CD14-positive monocyte (primary cell): ENCODE data around the gene HSPA12B. TPM values are rescaled to one million over a fixed set of nuclear protein-coding genes. Genes with fewer than 3 reads are reported as not detected.

Experiments
- DNase-seq, 3 donors: peaks; one replicate each; pipeline ENCODE4 v3.0.0-alpha.2; 2011 to 2022
- H2AFZ ChIP-seq: 2 replicates; pipeline ENCODE4 v1.6.0; 2012; ENCODE audit warnings: mild to moderate bottlenecking, low read depth, low read length, inconsistent platforms; ENCODE audit not compliant: insufficient read depth, poor library complexity, severe bottlenecking
- H3K27ac ChIP-seq, 2 donors: 1 replicate in 1 of 2; 2 replicates in 1 of 2; pipeline ENCODE4 v1.5.1; 2012 to 2013; ENCODE audit warnings: low read length in 2 of 2, control low read depth in 1 of 2, inconsistent platforms in 1 of 2, low read depth in 1 of 2, mild to moderate bottlenecking in 1 of 2
- H3K27me3 ChIP-seq, 2 donors: one replicate each; pipeline versions ENCODE4 v1.6.0 to v1.6.1; 2011 to 2013; ENCODE audit warnings: low read length in 2 of 2; ENCODE audit not compliant: control insufficient read depth in 2 of 2, insufficient read depth in 2 of 2
- H3K36me3 ChIP-seq, 2 donors: replicated peaks in 1 of 2; 1 replicate in 1 of 2; 2 replicates in 1 of 2; pipeline versions ENCODE4 v1.5.1 to v1.6.1; 2012 to 2013; ENCODE audit warnings: low read length in 2 of 2, control low read depth in 1 of 2, inconsistent platforms in 1 of 2, mild to moderate bottlenecking in 1 of 2; ENCODE audit not compliant: insufficient read depth in 2 of 2, control insufficient read depth in 1 of 2
- H3K4me1 ChIP-seq, 2 donors: 1 replicate in 1 of 2; 2 replicates in 1 of 2; pipeline versions ENCODE4 v1.5.1 to v1.6.1; 2012 to 2013; ENCODE audit warnings: low read length in 2 of 2, control low read depth in 1 of 2, inconsistent platforms in 1 of 2, mild to moderate bottlenecking in 1 of 2, moderate library complexity in 1 of 2; ENCODE audit not compliant: insufficient read depth in 2 of 2, control insufficient read depth in 1 of 2
- H3K4me2 ChIP-seq: replicated peaks from 2 replicates; pipeline ENCODE3; 2012; ENCODE audit warnings: low read length, moderate library complexity, mild to moderate bottlenecking; ENCODE audit not compliant: poor library complexity, severe bottlenecking; ENCODE audit errors: extremely low read depth
- H3K4me3 ChIP-seq, 3 experiments: fragments of 200-600 bp in 1 of 3; sonication (generic) in 1 of 3; replicated peaks in 1 of 3; 1 replicate in 2 of 3; 2 replicates in 1 of 3; pipeline ENCODE4 v1.5.1; 2011 to 2013; ENCODE audit warnings: low read length in 3 of 3, mild to moderate bottlenecking in 3 of 3, control low read depth in 2 of 3, low read depth in 2 of 3, inconsistent platforms in 1 of 3, moderate library complexity in 1 of 3
- H3K79me2 ChIP-seq: 2 replicates; pipeline ENCODE4 v1.6.0; 2012; ENCODE audit warnings: mild to moderate bottlenecking, control low read depth, inconsistent platforms, low read length, moderate library complexity; ENCODE audit not compliant: insufficient read depth
- H3K9ac ChIP-seq: 2 replicates; pipeline ENCODE4 v1.6.0; 2017; ENCODE audit warnings: low read length, mild to moderate bottlenecking; ENCODE audit not compliant: insufficient read depth, poor library complexity, severe bottlenecking
- H3K9me3 ChIP-seq, 2 donors: replicated peaks in 1 of 2; 1 replicate in 1 of 2; 2 replicates in 1 of 2; pipeline versions ENCODE4 v1.5.1 to v1.6.1; 2012 to 2013; ENCODE audit warnings: low read length in 2 of 2, control low read depth in 1 of 2; ENCODE audit not compliant: control insufficient read depth in 1 of 2, insufficient read depth in 1 of 2
- H4K20me1 ChIP-seq: 2 replicates; pipeline ENCODE4 v1.6.0; 2012; ENCODE audit warnings: mild to moderate bottlenecking, low read length, control low read depth, moderate library complexity; ENCODE audit not compliant: insufficient read depth
- H3K27ac Mint-ChIP-seq, 7 donors: one replicate each; pipeline ENCODE4 v1.8.0; 2020; ENCODE audit warnings: mild to moderate bottlenecking in 7 of 7, mixed read lengths in 7 of 7, moderate library complexity in 6 of 7, inconsistent platforms in 2 of 7
- H3K27me3 Mint-ChIP-seq, 3 donors: one replicate each; pipeline ENCODE4 v1.8.0; 2021 to 2022; ENCODE audit warnings: low read depth in 3 of 3, mild to moderate bottlenecking in 3 of 3, mixed read lengths in 3 of 3, moderate library complexity in 3 of 3, inconsistent platforms in 1 of 3
- H3K36me3 Mint-ChIP-seq, 2 donors: one replicate each; pipeline ENCODE4 v1.8.0; 2020; ENCODE audit warnings: mixed read lengths in 2 of 2, inconsistent platforms in 1 of 2, mild to moderate bottlenecking in 1 of 2
- H3K4me1 Mint-ChIP-seq: one replicate; pipeline ENCODE4 v1.8.0; 2020; ENCODE audit warnings: mild to moderate bottlenecking, mixed read lengths
- H3K4me3 Mint-ChIP-seq, 2 donors: one replicate each; pipeline ENCODE4 v1.8.0; 2020; ENCODE audit warnings: mild to moderate bottlenecking in 2 of 2, mixed read lengths in 2 of 2, moderate library complexity in 1 of 2
- H3K9me3 Mint-ChIP-seq, 7 donors: one replicate each; pipeline ENCODE4 v1.8.0; 2020 to 2022; ENCODE audit warnings: mixed read lengths in 7 of 7, mild to moderate bottlenecking in 6 of 7, moderate library complexity in 6 of 7, inconsistent platforms in 2 of 7
- WGBS: methylation state at CpG from one replicate; pipeline ENCODE4 v1.1.5; 2013; ENCODE audit warnings: missing lambda C conversion rate; ENCODE audit not compliant: insufficient coverage; 5-methylcytosine and 5-hydroxymethylcytosine counted together
- intact Hi-C, 2 donors: fragments of 100-400 bp; cut with micrococcal nuclease; formaldehyde crosslinking; loops; one replicate each; pipeline versions ENCODE4 v1.15.0 to v1.15.1; 2023
- polyA plus RNA-seq, 3 donors: library from polyadenylated mRNA; depleted of rRNA in 1 of 3; unstranded in 2 of 3; stranded (reverse) in 1 of 3; fragments of 300-500 nt in 2 of 3; fragments of >200 nt in 1 of 3; fragmentation: Illumina TruSeq in 2 of 3; gene quantifications; 1 replicate in 2 of 3; 2 replicates in 1 of 3; pipeline ENCODE4 v1.2.3, GENCODE V29; 2012 to 2021
- TF ChIP-seq, protein P1 (sequence below): fragments of 200-600 bp; IDR thresholded peaks from one replicate; pipeline ENCODE4 v1.8.0; 2022; ENCODE audit warnings: antibody characterized with exemption, mild to moderate bottlenecking

Gene HSPA12B
- polyA plus RNA-seq, 3 donors = not detected

DNA sequence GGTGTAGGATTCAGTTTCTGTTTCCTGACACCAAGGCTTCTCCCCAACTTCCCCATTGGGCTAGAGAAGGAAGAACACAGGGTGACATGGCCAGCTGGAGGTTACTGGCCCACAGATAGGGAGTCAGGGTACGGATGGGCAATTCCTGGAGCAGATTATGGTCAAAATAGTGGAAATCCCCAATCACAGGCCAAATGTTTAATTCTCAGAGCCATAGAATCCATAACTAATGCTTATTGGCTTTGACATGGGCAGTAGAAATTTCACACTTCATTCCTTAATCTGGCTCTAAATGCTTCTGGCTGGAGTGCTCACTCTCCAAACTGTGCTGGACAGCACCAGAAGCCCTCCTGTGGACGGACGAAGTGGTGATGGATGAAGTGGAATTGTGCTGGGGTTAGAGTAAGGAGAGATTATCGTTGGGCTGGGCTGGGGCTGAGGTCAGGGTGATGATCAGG is 21.0 kb upstream of the HSPA12B start:
- H3K9me3 Mint-ChIP-seq = peaks cover 0 to 3% (median 0%) of the 10 kb centered on the region in 7 donors
- H3K9ac ChIP-seq = peak overlapping the region; percentile 44
- peaks cover 0 to 10% (median 0%) of the 10 kb centered on the region in 3 donors for H3K27me3 Mint-ChIP-seq
- intact Hi-C loops = no loop called here
- no peaks in the 10 kb centered on the region for H3K79me2 ChIP-seq
- H3K36me3 ChIP-seq = no peaks in the 10 kb centered on the region
- H3K27ac ChIP-seq = peak overlapping the region; percentile 4 to 67
- no peaks in the 10 kb centered on the region for H4K20me1 ChIP-seq
- DNase-seq = peak; percentile 43 to 82 (median 70)
- H3K4me1 Mint-ChIP-seq = peaks cover 53% of the 10 kb centered on the region
- H3K4me3 ChIP-seq = peak overlapping the region; percentile 16 to 73 (median 17)
- H3K27ac Mint-ChIP-seq = peak overlapping the region; percentile 43 to 89 (median 86)
- H3K4me2 ChIP-seq = peak overlapping the region; percentile 66
- no peaks in the 10 kb centered on the region for H3K36me3 Mint-ChIP-seq
- peaks cover 50 to 57% of the 10 kb centered on the region in 2 donors for H3K4me1 ChIP-seq
- TF ChIP-seq, protein P1, sequence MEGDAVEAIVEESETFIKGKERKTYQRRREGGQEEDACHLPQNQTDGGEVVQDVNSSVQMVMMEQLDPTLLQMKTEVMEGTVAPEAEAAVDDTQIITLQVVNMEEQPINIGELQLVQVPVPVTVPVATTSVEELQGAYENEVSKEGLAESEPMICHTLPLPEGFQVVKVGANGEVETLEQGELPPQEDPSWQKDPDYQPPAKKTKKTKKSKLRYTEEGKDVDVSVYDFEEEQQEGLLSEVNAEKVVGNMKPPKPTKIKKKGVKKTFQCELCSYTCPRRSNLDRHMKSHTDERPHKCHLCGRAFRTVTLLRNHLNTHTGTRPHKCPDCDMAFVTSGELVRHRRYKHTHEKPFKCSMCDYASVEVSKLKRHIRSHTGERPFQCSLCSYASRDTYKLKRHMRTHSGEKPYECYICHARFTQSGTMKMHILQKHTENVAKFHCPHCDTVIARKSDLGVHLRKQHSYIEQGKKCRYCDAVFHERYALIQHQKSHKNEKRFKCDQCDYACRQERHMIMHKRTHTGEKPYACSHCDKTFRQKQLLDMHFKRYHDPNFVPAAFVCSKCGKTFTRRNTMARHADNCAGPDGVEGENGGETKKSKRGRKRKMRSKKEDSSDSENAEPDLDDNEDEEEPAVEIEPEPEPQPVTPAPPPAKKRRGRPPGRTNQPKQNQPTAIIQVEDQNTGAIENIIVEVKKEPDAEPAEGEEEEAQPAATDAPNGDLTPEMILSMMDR = no peak
- H2AFZ ChIP-seq = peak overlapping the region; percentile 57
- no peaks in the 10 kb centered on the region for H3K9me3 ChIP-seq
- H3K4me3 Mint-ChIP-seq = peak overlapping the region; percentile 61 to 95
- WGBS = 91% methylated on average over 3 of the region's 4 CpGs
- no peaks in the 10 kb centered on the region for H3K27me3 ChIP-seq

DNA sequence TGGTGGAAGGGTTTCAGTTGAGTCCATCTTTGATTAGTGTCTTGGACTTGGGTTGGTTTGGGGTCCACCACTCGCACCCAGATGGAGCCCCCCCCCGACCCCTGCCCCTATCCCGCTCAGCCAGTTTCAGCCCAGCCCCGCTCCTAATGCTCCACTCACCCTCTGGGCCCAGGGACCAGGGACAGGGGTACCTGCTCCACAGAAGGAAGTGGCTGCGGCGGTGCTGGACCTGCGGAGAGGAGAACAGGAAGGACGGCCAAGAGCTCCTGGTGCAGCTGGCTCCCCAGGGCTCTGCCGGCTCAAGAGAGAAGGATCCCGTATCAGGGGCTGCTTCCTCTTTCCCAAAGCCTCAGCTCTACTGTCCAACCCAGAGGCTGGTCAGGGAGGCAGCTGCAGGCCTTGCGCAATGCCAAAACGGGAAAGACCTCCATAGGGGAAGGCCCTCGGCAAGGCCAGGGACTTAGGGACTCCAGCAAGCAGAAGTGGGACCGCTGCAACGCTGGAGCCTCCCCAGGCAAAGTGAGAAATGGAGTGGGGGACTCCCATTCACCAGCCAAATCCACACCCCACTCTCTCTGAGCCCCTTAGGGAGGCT is 20.1 kb upstream of the HSPA12B start, which contains the start of gene SIGLEC1:
Gene SIGLEC1, minus strand, starts transcription at position 322 of the 595 bp plus-strand sequence. CDS start 5,472 bp downstream, outside the sequence.
- Histone ChIP-seq H3K4me3 (peak within 1 kb of the TSS; percentile 9 to 73 (median 16)), H3K79me2 (no peaks in the 10 kb centered on the region), H3K4me2 (peak within 1 kb of the TSS; percentile 66), H3K4me1 (peaks cover 50 to 57% of the 10 kb centered on the region in 2 donors), H3K9ac (peak within 1 kb of the TSS; percentile 7), H3K27ac (peak within 1 kb of the TSS; percentile 20 to 67), H2AFZ (peak within 1 kb of the TSS; percentile 57), H4K20me1 (no peaks in the 10 kb centered on the region), H3K9me3 (no peaks in the 10 kb centered on the region), H3K36me3 (no peaks in the 10 kb centered on the region), H3K27me3 (no peaks in the 10 kb centered on the region)
- TF ChIP-seq, protein P1 = no peak
- WGBS = 0% methylated on average over 6 of the region's 15 CpGs
- intact Hi-C loops = no loop called here
- Mint-ChIP-seq H3K36me3 (no peaks in the 10 kb centered on the region), H3K27ac (peak within 1 kb of the TSS; percentile 43 to 93 (median 88)), H3K27me3 (peaks cover 0 to 8% (median 2%) of the 10 kb centered on the region in 3 donors), H3K4me3 (peak within 1 kb of the TSS; percentile 50 to 95), H3K4me1 (peaks cover 53% of the 10 kb centered on the region), H3K9me3 (peaks cover 0 to 3% (median 0%) of the 10 kb centered on the region in 7 donors)
- peak; percentile 87 to 98 (median 88) for DNase-seq
